Activated CD4-positive, alpha-beta T cell treated with anti-CD3 and anti-CD28 coated beads for 1 hour (primary cell): ENCODE data around the gene IL36B.

Experiments
- DNase-seq: peaks from one replicate; pipeline ENCODE4 v3.0.0-alpha.2; 2020

Gene IL36B

DNA sequence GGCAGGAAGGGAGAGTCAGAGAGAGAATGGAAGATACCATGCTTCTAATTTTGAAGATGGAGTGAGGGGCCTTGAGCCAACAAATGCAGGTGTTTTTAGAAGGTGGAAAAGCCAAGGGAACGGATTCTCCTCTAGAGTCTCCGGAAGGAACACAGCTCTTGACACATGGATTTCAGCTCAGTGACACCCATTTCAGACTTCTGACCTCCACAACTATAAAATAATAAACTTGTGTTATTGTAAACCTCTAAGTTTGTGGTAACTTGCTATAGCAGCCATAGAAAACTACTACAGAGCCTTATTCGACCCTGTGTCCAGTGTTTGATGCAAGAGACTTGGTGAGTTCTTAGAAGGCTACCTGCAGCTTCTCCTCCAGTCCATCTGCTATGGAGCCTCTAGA is 22.9 kb upstream of the IL36B start:
- no peak for DNase-seq

- DNase-seq = no peak
These were observed 22.4 kb upstream of the IL36B start for GRCh38 chr2:113075030-113075429.

- no peak for DNase-seq
These were observed 20.7 kb upstream of the IL36B start for GRCh38 chr2:113073325-113073834.

DNA sequence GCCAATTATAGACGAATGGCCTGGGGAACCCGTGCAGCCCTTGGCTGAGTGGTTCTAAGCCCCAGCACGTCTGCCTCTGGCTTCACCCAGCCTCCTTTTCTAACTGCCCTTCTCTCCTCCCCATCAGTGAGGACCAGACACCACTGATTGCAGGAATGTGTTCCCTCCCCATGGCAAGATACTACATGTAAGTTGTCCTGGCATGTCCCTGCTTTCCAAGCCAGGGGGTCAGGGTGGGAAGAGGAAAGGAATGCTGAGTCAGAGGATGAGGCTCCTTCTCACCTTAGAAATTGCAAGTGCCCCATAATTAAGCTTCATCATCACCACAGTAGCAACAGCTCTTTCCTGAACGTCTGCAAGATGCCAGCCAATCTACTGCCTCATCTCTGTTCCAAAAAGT is 19.9 kb upstream of the IL36B start:
- no peak for DNase-seq

- no peak for DNase-seq
These were observed 17.9 kb upstream of the IL36B start for GRCh38 chr2:113070606-113070975.

DNA sequence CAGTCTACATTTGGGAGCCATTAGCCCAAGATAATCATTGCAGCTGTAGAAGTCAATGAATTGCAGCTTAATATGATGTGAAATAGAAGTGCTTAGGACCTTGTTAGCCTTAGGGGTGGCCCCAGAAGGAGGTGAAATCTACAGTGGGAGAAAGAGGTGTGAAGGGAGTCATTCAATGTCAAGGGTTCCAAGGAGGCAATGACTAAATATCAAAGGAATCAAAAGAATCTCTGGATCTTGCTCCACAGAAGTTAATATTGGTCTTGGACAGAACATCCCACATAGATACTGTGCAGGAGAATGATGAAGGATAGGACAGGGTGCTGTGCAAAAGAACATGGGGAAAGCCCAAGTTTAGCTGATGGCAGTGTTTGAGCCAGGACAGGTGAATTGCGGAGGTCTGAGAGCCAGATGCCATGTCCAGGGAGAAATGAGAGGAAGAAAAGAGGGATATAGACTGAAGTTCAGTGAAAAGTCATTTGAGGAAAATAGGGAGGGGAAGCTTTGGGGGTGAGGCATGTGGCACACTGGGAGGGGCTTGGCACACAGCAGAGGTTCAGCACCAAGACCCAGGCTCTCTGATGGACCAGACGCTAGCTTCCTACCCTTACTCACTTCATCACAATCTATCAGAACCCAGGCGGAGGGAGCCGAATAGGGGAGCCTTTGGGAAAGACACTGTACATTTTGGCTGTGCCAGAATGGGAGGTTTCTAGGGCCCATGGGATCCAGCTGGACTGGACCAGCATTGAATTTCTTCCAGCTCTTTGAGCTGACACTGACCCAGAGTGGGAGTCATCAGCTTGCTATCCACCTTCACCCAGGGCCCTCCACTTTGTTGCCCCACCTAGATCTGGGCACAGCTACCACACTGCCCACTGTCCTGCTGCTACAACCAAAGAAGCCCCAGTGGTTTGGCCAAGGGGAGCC is 17.3 kb upstream of the IL36B start:
- no peak for DNase-seq

- no peak for DNase-seq
These were observed 16.2 kb upstream of the IL36B start for GRCh38 chr2:113068706-113069485.

- DNase-seq = no peak
These were observed 15.6 kb upstream of the IL36B start for GRCh38 chr2:113068249-113068648.

GRCh38 chr2:113067681-113068080 is 15.0 kb upstream of the IL36B start, which contains the start of gene IL1F10:
IL1F10 (plus strand) TSS chr2:113067970; CDS start chr2:113072739, 4,769 bp downstream.
- DNase-seq = no peak

- no peak for DNase-seq
These were observed 12.2 kb upstream of the IL36B start for GRCh38 chr2:113064898-113065297.

- DNase-seq = no peak
These were observed 11.6 kb upstream of the IL36B start for GRCh38 chr2:113064281-113064680.

- no peak for DNase-seq
These were observed 9.5 kb upstream of the IL36B start for GRCh38 chr2:113061896-113062770.

DNA sequence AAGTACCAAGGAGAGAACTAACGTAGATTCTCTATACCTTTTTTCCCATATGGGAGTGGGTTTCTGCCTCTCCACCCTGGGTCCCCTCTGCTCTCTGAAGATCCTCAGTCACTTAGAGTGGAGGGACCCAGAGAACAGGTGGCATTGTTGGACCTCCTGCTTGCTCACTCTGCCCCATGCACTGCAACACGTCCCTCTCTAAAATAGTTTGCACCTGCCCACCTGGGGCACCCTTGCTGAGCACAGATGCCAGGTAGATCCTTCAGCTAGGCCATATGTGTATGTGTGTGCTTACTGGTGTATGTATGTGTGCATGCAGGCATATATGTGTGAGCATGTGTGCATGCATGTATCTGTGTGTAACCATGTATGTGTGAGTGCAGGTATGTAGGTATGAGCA is 8.6 kb upstream of the IL36B start:
- DNase-seq = no peak

GRCh38 chr2:113060796-113061195 is 8.1 kb upstream of the IL36B start:
- no peak for DNase-seq

DNA sequence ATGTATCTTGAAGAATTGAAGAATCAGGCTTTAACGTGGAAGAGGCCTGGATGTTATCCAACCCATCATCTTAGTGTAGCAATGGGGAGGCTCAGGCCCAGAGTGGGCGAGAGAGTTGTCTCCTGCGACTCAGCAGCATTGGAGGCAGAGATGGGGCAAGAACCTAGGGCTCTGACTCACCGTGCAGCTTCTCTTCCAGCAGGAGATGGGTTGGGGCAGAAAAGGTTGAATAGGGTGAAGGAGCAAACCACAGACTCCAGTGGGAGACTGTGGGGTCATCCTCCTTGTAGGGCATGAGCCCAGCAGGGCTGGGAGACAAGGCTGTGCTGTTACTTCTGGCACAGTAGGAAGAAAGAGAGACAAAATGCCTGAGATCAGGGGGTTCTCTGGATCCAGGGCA is 7.7 kb upstream of the IL36B start:
- DNase-seq = no peak

DNA sequence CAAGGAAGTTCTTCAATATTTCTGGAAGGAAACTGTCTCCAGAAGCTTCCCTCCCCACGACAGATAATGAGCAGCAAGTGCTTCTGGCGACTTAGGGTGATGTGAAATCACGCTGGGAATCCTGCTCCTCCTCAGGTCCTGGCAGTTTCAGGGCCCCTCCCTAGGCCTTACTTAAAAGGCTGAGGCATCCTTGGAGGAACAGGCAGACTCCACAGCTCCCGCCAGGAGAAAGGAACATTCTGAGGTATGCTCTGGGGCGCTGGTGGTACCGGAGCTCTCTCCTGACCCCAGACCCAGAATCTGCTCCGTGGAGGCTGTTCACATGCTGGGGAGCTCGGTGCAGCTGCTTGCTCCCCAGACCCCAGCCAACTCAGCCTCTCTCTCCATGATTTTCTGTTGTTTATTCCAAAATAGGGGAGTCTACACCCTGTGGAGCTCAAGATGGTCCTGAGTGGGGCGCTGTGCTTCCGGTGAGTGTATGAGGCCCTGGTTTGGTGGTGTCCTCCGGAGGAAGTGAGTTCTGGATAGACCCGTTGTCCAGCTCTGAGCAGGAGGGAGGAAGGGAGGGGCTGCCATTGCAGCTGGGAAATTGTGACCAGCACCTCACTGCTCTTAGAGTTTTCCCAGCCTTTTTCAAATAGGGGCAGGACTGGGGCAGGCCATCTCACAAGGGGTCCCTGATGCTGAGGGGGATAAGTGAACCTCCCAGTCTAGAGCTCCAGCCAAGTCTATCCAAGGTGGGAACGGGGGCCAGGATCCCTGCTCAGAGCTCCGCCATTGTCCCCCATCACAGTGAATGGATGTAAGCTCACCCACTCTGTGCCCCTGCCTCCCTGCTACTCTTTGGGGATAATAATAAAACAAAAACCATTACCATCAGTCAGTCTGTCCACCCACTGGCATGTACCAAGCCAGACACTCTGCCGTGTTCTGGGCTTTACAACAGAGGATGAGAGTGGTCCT is 6.6 kb upstream of the IL36B start, which contains the start of gene IL36RN:
TSS of gene IL36RN (plus strand) at position 201 of the 963 bp plus-strand sequence. CDS start at position 442, 241 bp downstream.
- DNase-seq = no peak

DNA sequence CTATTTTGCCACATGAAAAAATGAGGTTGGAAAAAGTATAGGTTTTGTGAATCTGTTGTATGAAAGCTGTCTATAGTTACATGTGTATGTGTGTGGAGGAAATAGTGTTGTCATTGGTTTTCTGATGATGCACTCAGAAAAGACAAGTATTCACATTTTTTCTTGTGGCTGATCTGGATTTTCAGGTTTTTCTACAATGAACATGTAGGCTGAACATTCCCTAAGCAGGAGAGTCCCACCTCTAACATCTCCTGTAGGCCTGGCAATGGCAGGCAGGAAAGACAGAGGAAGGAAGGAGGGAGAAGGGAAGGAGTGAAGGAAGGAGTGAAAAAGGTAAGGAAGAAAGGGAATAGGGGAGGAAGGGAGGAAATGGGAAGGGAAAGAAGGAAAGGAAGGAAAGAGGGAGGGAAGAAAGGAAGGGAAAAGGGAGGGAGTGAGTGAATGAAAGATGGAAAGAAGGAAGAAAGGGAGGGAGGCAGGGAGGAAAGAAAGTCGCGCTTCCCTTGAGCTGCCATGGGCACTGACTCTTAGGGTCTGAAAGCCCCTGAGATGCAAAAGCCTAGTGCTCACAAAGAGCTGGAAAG is 5.8 kb upstream of the IL36B start:
- no peak for DNase-seq

DNA sequence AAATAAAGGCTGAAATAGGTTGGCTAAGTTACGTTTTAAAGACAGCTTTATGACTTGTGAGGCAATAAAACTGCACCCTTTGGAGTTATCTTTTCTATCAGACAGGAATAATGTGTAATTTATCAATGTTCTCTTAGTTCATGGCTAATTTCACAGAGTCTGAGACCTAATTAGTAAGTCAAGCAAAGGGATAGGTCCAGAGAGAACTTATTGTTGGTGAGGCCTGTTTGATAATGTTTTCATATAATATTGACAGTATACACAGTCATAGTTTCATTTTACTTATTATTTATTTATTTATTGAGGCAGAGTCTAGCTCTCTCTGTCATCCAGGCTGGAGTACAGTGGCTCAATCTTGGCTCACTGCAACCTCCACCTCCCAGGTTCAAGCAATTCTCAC is 4.5 kb upstream of the IL36B start:
- DNase-seq = no peak

GRCh38 chr2:113056521-113056920 is 3.9 kb upstream of the IL36B start:
- no peak for DNase-seq

GRCh38 chr2:113054066-113054465 is 1.4 kb upstream of the IL36B start:
- DNase-seq = no peak

DNA sequence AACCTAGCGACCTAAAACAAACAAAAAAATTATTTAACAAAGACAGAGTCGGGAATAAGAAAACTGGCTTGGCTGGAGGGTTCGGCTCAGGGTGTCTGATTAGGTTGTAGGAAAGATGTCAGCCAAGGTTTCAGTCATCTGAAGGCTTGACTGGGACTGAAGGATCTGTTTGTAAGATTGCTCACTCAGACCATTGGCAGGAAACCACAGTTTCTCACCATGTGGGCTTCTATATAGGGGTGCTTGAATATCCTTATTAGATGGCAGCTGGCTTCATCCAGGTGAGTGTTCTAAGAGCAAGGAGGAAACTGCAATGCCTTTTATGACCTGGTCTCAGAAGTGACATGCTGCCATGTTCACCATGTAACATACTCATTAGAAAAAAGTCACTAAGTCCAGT is 999 bp upstream of the IL36B start:
- DNase-seq = no peak
